DOHH2 (cell line): ENCODE data around the gene EIF4ENIF1.

ENCODE experiments used
- CTCF ChIP-seq: fragments of 200-600 bp; sonication (generic); IDR thresholded peaks from one replicate; pipeline ENCODE4 v1.5.1; 2014; ENCODE audit warnings: antibody characterized with exemption, mild to moderate bottlenecking, low read depth, low read length; ENCODE audit not compliant: poor library complexity, severe bottlenecking
- EZH2phosphoT487 ChIP-seq: fragments of 200-600 bp; sonication (generic); IDR thresholded peaks from 2 replicates; pipeline ENCODE4 v1.6.1; 2017; ENCODE audit warnings: borderline replicate concordance, mild to moderate bottlenecking, antibody characterized with exemption, low read length, moderate library complexity, mixed read lengths

GRCh38 chr22:31496735-31497146 lies 7.1 kb upstream of the EIF4ENIF1 start:
- no peak for TF ChIP-seq CTCF
- TF ChIP-seq EZH2phosphoT487: no peak
